ENCODE measurements around the gene CTXN1. TPM values are rescaled to one million over a fixed set of nuclear protein-coding genes. Genes with fewer than 3 reads are reported as not detected.

Gene CTXN1
- total and polyA plus RNA-seq, 4 donors: 4.3 to 182 (median 87.7) TPM

- no peak overlapping the region for H3K27ac ChIP-seq (ENCODE audit: low read depth, low read length)
- peaks cover 19% of the 10 kb centered on the region for H3K27me3 ChIP-seq (ENCODE audit: control insufficient read depth, insufficient read depth, low read length)
- peaks cover 16% of the 10 kb centered on the region for H3K4me1 ChIP-seq (ENCODE audit: control insufficient read depth, insufficient read depth, low read length)
- no peak for DNase-seq (ENCODE audit: low read depth in 4 of 6, low spot score in 6 of 6)
- WGBS (ENCODE audit: insufficient coverage): 91% methylated on average over 16 of the region's 18 CpGs
- no peak overlapping the region for H3K4me3 ChIP-seq (ENCODE audit: low read depth, low read length)
- H3K36me3 ChIP-seq (ENCODE audit: control insufficient read depth, insufficient read depth, low read length): peaks cover 83% of the 10 kb centered on the region
- no peaks in the 10 kb centered on the region for H3K9me3 ChIP-seq (ENCODE audit: control insufficient read depth, insufficient read depth, low read length)
These were observed 14.3 kb downstream of the CTXN1 start for GRCh38 chr19:7911508-7912143.

GRCh38 chr19:7910321-7911161 lies 15.4 kb downstream of the CTXN1 start:
- WGBS (ENCODE audit: insufficient coverage): 93% methylated on average over 54 of the region's 54 CpGs
- Histone ChIP-seq H3K9me3 (ENCODE audit: control insufficient read depth, insufficient read depth, low read length) (no peaks in the 10 kb centered on the region), H3K4me1 (ENCODE audit: control insufficient read depth, insufficient read depth, low read length) (peaks cover 16% of the 10 kb centered on the region), H3K4me3 (ENCODE audit: low read depth, low read length) (no peak overlapping the region), H3K27me3 (ENCODE audit: control insufficient read depth, insufficient read depth, low read length) (peaks cover 9% of the 10 kb centered on the region), H3K27ac (ENCODE audit: low read depth, low read length) (no peak overlapping the region), H3K36me3 (ENCODE audit: control insufficient read depth, insufficient read depth, low read length) (peaks cover 92% of the 10 kb centered on the region)
- no peak for DNase-seq (ENCODE audit: low read depth in 4 of 6, low spot score in 6 of 6)

DNA sequence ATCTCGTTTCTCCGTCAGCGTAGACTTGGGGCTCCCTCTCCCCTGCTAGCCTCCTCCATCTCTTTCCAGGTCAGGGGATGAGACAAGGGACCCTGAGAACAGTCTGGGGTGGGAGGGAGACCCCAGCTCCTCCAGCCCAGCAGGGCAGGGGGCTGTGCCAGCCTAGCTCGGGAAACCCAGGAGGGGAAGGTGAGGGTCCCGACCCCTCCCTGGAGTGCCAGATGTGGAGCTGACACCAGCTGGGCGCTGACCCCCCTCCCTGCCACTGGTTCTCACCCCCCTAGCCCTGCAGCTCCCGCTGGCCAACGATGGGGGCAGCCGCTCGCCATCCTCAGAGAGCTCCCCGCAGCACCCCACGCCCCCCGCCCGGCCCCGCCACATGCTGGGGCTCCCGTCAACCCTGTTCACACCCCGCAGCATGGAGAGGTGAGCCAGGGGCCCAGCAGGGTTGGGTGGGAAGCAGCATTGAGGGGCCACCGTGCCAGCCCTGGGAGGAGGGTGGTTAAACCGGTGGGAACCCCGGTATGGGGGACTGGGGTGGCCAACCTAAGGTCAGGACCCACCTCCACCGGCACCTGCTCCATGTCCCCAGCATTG lies 16.4 kb downstream of the CTXN1 start:
- Histone ChIP-seq H3K4me1 (ENCODE audit: control insufficient read depth, insufficient read depth, low read length) (peaks cover 25% of the 10 kb centered on the region), H3K27me3 (ENCODE audit: control insufficient read depth, insufficient read depth, low read length) (peaks cover 4% of the 10 kb centered on the region), H3K36me3 (ENCODE audit: control insufficient read depth, insufficient read depth, low read length) (peaks cover 94% of the 10 kb centered on the region), H3K27ac (ENCODE audit: low read depth, low read length) (no peak overlapping the region), H3K9me3 (ENCODE audit: control insufficient read depth, insufficient read depth, low read length) (no peaks in the 10 kb centered on the region), H3K4me3 (ENCODE audit: low read depth, low read length) (no peak overlapping the region)
- no peak for DNase-seq (ENCODE audit: low read depth in 4 of 6, low spot score in 6 of 6)
- 94% methylated on average over 15 of the region's 21 CpGs for WGBS (ENCODE audit: insufficient coverage)

DNA sequence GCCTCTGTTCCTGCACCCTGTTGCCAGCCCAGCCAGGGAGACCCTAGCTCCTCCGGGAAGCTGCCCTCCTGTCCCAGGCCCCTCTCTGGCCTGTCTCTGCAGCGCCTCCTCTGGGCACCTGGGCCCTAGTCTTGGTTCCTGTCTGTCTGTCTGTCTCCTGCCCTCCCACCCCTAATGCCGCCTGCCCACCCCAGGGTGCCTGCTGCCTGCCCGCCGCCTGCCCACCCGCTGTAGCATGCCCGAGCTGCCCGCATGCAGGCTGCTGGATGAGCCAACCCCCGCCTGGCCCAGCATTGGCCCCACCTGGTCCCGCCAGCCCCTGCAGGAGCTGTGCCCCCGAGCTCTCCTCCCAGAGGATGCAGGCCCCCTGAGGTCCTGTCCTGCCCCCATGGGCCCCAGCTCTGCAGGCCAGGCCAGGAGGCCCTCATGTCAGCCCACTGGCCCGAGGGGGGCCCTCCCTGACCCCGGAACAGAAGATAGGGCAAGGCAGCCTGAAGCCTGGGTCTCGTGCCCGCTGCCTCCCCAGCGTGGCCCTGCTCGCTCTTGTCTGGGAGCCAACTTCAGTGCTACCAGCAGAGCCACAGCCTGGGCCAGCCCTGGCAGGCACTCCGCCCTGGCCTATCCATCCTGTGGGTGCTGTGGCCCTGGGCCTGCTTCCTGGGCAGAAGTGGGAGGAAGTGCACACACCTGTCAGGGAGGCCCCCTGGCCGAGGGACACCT lies 17.0 kb downstream of the CTXN1 start:
- Histone ChIP-seq H3K27me3 (ENCODE audit: control insufficient read depth, insufficient read depth, low read length) (peaks cover 2% of the 10 kb centered on the region), H3K9me3 (ENCODE audit: control insufficient read depth, insufficient read depth, low read length) (no peaks in the 10 kb centered on the region), H3K4me3 (ENCODE audit: low read depth, low read length) (no peak overlapping the region), H3K4me1 (ENCODE audit: control insufficient read depth, insufficient read depth, low read length) (peaks cover 29% of the 10 kb centered on the region), H3K36me3 (ENCODE audit: control insufficient read depth, insufficient read depth, low read length) (peaks cover 88% of the 10 kb centered on the region), H3K27ac (ENCODE audit: low read depth, low read length) (no peak overlapping the region)
- DNase-seq (ENCODE audit: low read depth in 4 of 6, low spot score in 6 of 6): no peak
- WGBS (ENCODE audit: insufficient coverage): 90% methylated on average over 19 of the region's 19 CpGs

DNA sequence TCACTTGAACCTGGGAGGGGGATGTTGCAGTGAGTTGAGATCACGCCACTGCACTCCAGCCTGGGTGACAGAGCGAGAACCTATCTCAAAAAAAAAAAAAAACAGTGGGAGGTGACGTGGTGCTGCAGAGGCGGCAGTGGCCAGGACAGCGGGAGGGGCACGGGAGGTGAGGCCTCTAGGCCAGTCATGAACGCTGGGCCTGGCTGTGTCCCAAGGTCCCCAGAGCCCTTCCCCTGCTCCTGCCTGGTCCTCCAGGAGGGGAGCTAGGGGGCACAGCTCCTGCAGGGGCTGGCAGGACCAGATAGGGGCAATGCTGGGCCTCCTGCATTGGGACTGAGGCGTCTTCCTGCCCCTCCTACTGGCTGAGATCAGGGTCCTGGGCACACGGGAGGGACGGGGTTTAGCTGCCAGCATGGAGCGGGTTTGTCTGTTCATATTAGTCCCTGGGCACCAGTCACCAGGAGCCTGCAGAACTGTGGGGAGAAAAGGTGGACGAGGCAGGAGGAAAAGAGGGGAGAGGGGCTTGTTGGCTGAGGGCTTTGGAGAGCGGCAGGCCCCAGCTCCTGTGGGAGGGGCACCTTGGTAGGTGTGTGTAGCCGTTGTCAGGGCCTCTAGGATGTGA lies 17.7 kb downstream of the CTXN1 start:
- peaks cover 80% of the 10 kb centered on the region for H3K36me3 ChIP-seq (ENCODE audit: control insufficient read depth, insufficient read depth, low read length)
- WGBS (ENCODE audit: insufficient coverage): 78% methylated on average over 11 of the region's 14 CpGs
- H3K4me1 ChIP-seq (ENCODE audit: control insufficient read depth, insufficient read depth, low read length): peaks cover 30% of the 10 kb centered on the region
- DNase-seq (ENCODE audit: low read depth in 4 of 6, low spot score in 6 of 6): no peak
- no peaks in the 10 kb centered on the region for H3K27me3 ChIP-seq (ENCODE audit: control insufficient read depth, insufficient read depth, low read length)
- H3K4me3 ChIP-seq (ENCODE audit: low read depth, low read length): no peak overlapping the region
- no peaks in the 10 kb centered on the region for H3K9me3 ChIP-seq (ENCODE audit: control insufficient read depth, insufficient read depth, low read length)
- no peak overlapping the region for H3K27ac ChIP-seq (ENCODE audit: low read depth, low read length)

DNA sequence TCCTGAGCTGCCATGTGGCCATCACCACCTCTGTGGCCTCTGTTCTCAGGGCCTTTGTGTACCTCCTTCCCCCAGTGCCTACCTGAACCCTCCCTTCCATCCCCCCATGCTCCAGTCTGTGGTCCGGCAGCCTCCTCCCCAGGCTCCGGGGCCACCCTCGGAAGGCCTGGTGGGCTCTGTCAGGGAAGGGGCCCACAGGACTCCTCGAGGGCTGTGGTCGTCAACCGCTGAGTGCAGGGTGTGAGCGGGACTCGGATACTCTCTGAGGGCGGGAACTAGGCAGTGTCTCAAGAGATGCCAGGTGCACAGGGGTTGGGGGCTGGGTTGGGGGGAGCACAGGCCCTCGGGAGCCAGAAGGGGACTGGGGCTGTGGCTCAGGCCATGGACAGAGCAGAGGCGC lies 18.4 kb downstream of the CTXN1 start:
- 87% methylated on average over 11 of the region's 11 CpGs for WGBS (ENCODE audit: insufficient coverage)
- H3K27me3 ChIP-seq (ENCODE audit: control insufficient read depth, insufficient read depth, low read length): no peaks in the 10 kb centered on the region
- H3K36me3 ChIP-seq (ENCODE audit: control insufficient read depth, insufficient read depth, low read length): peaks cover 74% of the 10 kb centered on the region
- H3K9me3 ChIP-seq (ENCODE audit: control insufficient read depth, insufficient read depth, low read length): no peaks in the 10 kb centered on the region
- no peak overlapping the region for H3K27ac ChIP-seq (ENCODE audit: low read depth, low read length)
- DNase-seq (ENCODE audit: low read depth in 4 of 6, low spot score in 6 of 6): no peak
- H3K4me3 ChIP-seq (ENCODE audit: low read depth, low read length): no peak overlapping the region
- peaks cover 37% of the 10 kb centered on the region for H3K4me1 ChIP-seq (ENCODE audit: control insufficient read depth, insufficient read depth, low read length)

GRCh38 chr19:7907122-7907521 lies 18.8 kb downstream of the CTXN1 start:
- no peaks in the 10 kb centered on the region for H3K27me3 ChIP-seq (ENCODE audit: control insufficient read depth, insufficient read depth, low read length)
- no peak overlapping the region for H3K4me3 ChIP-seq (ENCODE audit: low read depth, low read length)
- 91% methylated on average over 19 of the region's 19 CpGs for WGBS (ENCODE audit: insufficient coverage)
- H3K9me3 ChIP-seq (ENCODE audit: control insufficient read depth, insufficient read depth, low read length): no peaks in the 10 kb centered on the region
- H3K36me3 ChIP-seq (ENCODE audit: control insufficient read depth, insufficient read depth, low read length): peaks cover 70% of the 10 kb centered on the region
- H3K4me1 ChIP-seq (ENCODE audit: control insufficient read depth, insufficient read depth, low read length): peaks cover 39% of the 10 kb centered on the region
- H3K27ac ChIP-seq (ENCODE audit: low read depth, low read length): no peak overlapping the region
- no peak for DNase-seq (ENCODE audit: low read depth in 4 of 6, low spot score in 6 of 6)

DNA sequence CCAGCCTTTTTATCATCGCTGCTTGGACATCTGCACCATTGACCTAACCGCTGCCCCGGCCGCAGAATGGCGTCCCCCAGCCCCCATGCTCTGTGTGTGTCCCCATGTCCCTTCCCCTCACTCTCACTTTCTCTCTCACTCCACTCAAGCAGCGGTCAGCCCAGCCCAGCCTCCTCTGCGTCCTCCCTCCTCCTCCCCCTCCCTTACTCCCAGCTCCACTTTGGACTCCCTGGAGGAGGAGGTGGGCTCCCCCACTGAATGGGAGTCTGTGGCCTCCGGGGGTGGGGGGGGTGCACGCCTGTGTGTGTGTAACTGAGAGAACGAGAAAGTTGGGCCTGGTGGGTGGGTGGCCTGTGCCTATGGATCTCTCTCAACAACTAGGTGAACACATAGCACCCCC lies 20.1 kb downstream of the CTXN1 start:
- peaks cover 39% of the 10 kb centered on the region for H3K4me1 ChIP-seq (ENCODE audit: control insufficient read depth, insufficient read depth, low read length)
- H3K4me3 ChIP-seq (ENCODE audit: low read depth, low read length): no peak overlapping the region
- 96% methylated on average over 5 of the region's 10 CpGs for WGBS (ENCODE audit: insufficient coverage)
- H3K36me3 ChIP-seq (ENCODE audit: control insufficient read depth, insufficient read depth, low read length): peaks cover 57% of the 10 kb centered on the region
- no peak for DNase-seq (ENCODE audit: low read depth in 4 of 6, low spot score in 6 of 6)
- H3K9me3 ChIP-seq (ENCODE audit: control insufficient read depth, insufficient read depth, low read length): no peaks in the 10 kb centered on the region
- H3K27me3 ChIP-seq (ENCODE audit: control insufficient read depth, insufficient read depth, low read length): no peaks in the 10 kb centered on the region
- H3K27ac ChIP-seq (ENCODE audit: low read depth, low read length): no peak overlapping the region

- peak overlapping the region; percentile 71 for H3K4me3 ChIP-seq (ENCODE audit: low read depth, low read length)
- peaks cover 39% of the 10 kb centered on the region for H3K4me1 ChIP-seq (ENCODE audit: control insufficient read depth, insufficient read depth, low read length)
These were observed 20.7 kb downstream of the CTXN1 start for GRCh38 chr19:7905268-7905667.

More at GRCh38 chr19:7905268-7905667, 20.7 kb downstream of the CTXN1 start:
- Histone ChIP-seq H3K27ac (ENCODE audit: low read depth, low read length) (no peak overlapping the region), H3K27me3 (ENCODE audit: control insufficient read depth, insufficient read depth, low read length) (no peaks in the 10 kb centered on the region), H3K9me3 (ENCODE audit: control insufficient read depth, insufficient read depth, low read length) (no peaks in the 10 kb centered on the region), H3K36me3 (ENCODE audit: control insufficient read depth, insufficient read depth, low read length) (peaks cover 51% of the 10 kb centered on the region)
- 92% methylated on average over 3 of the region's 10 CpGs for WGBS (ENCODE audit: insufficient coverage)
- no peak for DNase-seq (ENCODE audit: low read depth in 4 of 6, low spot score in 6 of 6)
